NT2/D1 (cell line): Measurements from ENCODE around the gene GGTLC2.

ENCODE experiments used
- SUZ12 ChIP-seq: IDR thresholded peaks from 2 replicates; pipeline ENCODE4 v1.6.1; 2011; ENCODE audit not compliant: insufficient read length, insufficient read depth; ENCODE audit errors: extremely low read depth
- YY1 ChIP-seq: IDR thresholded peaks from 2 replicates; pipeline ENCODE4 v1.6.1; 2011; ENCODE audit not compliant: insufficient read length, insufficient read depth
- ZNF274 ChIP-seq: IDR thresholded peaks from 2 replicates; pipeline ENCODE4 v1.6.1; 2011; ENCODE audit warnings: mild to moderate bottlenecking, low read depth, low read length

GRCh38 chr22:22663861-22664800 is 19.7 kb downstream of the GGTLC2 start:
- TF ChIP-seq SUZ12: no peak
- TF ChIP-seq YY1: no peak
- TF ChIP-seq ZNF274: no peak
